Uterus (tissue), 4 donors: ENCODE results near the gene BDKRB2. TPM values are rescaled to one million over a fixed set of nuclear protein-coding genes. Genes with fewer than 3 reads are reported as not detected.

ENCODE experiments used
- DNase-seq, 2 donors: peaks; one replicate each; pipeline ENCODE4 v3.0.0-alpha.2; 2019 to 2020
- H3K27ac ChIP-seq, 2 donors: fragments of 200-600 bp; sonication (generic); 1 replicate in 1 of 2; 2 replicates in 1 of 2; pipeline ENCODE4 v1.5.1; 2016 to 2018
- H3K27me3 ChIP-seq, 2 donors: fragments of 200-600 bp; sonication (generic); one replicate each; pipeline ENCODE4 v1.5.1; 2018 to 2019; ENCODE audit warnings: control low read depth in 1 of 2
- H3K36me3 ChIP-seq, 2 donors: fragments of 200-600 bp; sonication (generic); one replicate each; pipeline ENCODE4 v1.5.1; 2019; ENCODE audit warnings: control low read depth in 1 of 2
- H3K4me1 ChIP-seq, 2 donors: fragments of 200-600 bp; sonication (generic); one replicate each; pipeline ENCODE4 v1.5.1; 2018 to 2019; ENCODE audit warnings: control low read depth in 1 of 2
- H3K4me3 ChIP-seq, 2 donors: fragments of 200-600 bp; sonication (generic); 1 replicate in 1 of 2; 2 replicates in 1 of 2; pipeline ENCODE4 v1.5.1; 2018 to 2019; ENCODE audit warnings: mild to moderate bottlenecking in 1 of 2
- H3K9me3 ChIP-seq, 2 donors: fragments of 200-600 bp; sonication (generic); one replicate each; pipeline ENCODE4 v1.5.1; 2019; ENCODE audit warnings: control low read depth in 1 of 2
- CTCF ChIP-seq, 4 experiments: fragments of 200-600 bp in 2 of 4; fragments of 450-650 bp in 2 of 4; sonication (generic) in 2 of 4; IDR thresholded peaks; one replicate each; pipeline ENCODE4 v1.5.1; 2016 to 2019; ENCODE audit warnings: antibody characterized with exemption in 4 of 4, mild to moderate bottlenecking in 2 of 4, moderate library complexity in 1 of 4
- POLR2A ChIP-seq, 2 donors: fragments of 450-650 bp; IDR thresholded peaks; one replicate each; pipeline ENCODE4 v1.6.1; 2016; ENCODE audit warnings: antibody characterized with exemption in 2 of 2, mild to moderate bottlenecking in 1 of 2, moderate library complexity in 1 of 2
- intact Hi-C: fragments of 100-400 bp; cut with DNase I; formaldehyde crosslinking; loops from one replicate; pipeline ENCODE4 v1.15.1; 2023; ENCODE audit warnings: low total_unique reads
- total RNA-seq, 4 donors: library from RNA; depleted of rRNA in 3 of 4; stranded (reverse); fragments of >200 nt in 3 of 4; gene quantifications; one replicate each; pipeline versions ENCODE4 v1.1.0 to v1.2.4, GENCODE V29; 2014 to 2023
- donor health status: DM: yes; HTN: yes; CAD: no.

Gene BDKRB2
- total RNA-seq, 4 donors from 2014 or later: 4.4 to 34.6 (median 11.1) TPM

DNA sequence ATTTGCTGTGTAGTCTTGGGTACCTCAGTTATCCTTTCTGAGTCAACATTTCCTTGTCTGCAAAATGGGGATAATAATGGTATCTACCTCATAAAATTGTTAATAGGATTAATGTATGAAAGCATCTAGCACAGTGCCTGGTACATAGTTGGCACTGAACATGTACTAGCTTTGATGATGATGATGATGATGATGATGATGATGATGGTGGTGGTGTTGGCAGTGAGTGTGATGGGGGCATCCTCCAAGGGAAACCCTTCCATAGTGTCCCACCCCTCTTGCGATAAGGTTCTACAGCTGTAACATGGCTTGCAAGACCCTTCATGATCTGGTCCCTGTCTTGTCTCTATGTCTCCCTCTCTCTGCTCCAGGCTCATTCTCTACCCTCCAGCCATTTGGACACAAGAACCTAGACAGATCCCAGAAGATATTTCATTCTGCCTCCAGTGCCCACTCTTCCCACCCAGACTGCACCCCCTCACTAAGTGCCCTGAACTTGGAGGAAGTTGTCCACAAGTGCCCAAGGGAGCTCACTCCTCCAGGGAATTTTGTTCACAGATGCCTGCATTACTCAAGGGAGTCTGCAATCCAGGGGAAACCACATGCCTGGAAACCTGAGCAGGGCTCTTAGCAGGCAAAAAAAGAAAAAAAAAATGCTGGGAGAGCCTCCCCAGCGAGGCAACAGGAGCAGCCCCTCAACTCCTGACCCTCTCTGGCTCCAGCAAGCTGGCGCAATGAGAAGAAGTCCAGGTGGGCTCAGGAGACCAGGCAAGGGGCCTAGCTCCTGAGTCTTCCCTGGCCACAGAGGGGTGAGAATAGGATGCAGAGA is 41.3 kb downstream of the BDKRB2 start:
- H3K9me3 ChIP-seq: no peaks in the 10 kb centered on the region
- H3K27ac ChIP-seq: no peak overlapping the region
- H3K4me3 ChIP-seq: no peak overlapping the region
- no peaks in the 10 kb centered on the region for H3K27me3 ChIP-seq
- no peaks in the 10 kb centered on the region for H3K36me3 ChIP-seq
- intact Hi-C loops: no loop called here
- no peaks in the 10 kb centered on the region for H3K4me1 ChIP-seq
- no peak for TF ChIP-seq CTCF (IDR thresholded peaks at IDR 0.05)
- TF ChIP-seq POLR2A (IDR thresholded peaks at IDR 0.05): no peak
- no peak for DNase-seq

DNA sequence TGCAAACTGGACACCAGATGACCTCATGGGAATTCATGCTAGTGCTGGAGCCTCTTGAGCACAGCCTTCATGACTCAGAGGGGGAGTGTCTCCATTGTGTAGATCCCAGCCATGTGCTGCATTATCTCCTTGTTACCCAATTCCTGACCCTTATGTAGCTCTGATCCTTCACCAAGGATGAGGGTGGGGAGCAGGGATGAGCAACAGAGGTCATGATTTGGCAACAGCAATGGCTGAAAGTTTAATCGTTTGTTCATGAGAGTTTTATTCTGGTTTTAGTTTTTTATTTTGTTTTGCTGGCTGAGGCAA is 41.9 kb downstream of the BDKRB2 start:
- peak in 1 of 2 donors; percentile 50 for DNase-seq
- no peak for TF ChIP-seq CTCF (IDR thresholded peaks at IDR 0.05)
- no peak for TF ChIP-seq POLR2A (IDR thresholded peaks at IDR 0.05)
- H3K27me3 ChIP-seq: no peaks in the 10 kb centered on the region
- H3K4me1 ChIP-seq: no peaks in the 10 kb centered on the region
- intact Hi-C loops: no loop called here
- H3K36me3 ChIP-seq: no peaks in the 10 kb centered on the region
- H3K4me3 ChIP-seq: no peak overlapping the region
- no peaks in the 10 kb centered on the region for H3K9me3 ChIP-seq
- no peak overlapping the region for H3K27ac ChIP-seq

DNA sequence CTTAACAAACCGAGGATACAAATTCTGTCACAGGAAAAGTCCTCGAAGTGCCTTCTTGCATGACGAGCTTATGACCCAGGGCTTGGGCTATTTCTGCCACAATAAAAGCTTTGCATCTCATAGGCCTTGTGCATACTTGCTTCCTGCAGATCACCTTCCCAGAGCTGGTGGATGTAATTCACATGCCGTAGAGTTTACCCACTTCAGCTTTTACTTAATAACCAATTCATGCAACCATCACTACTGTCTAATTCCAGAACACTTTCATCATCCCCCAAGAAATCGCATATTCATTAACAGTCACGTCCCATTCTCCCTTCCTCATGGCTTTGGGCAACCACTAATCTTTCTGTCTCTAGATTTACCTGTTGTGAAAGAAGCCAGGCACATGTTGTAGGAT is 42.4 kb downstream of the BDKRB2 start:
- Histone ChIP-seq H3K36me3 (no peaks in the 10 kb centered on the region), H3K4me1 (no peaks in the 10 kb centered on the region), H3K27me3 (no peaks in the 10 kb centered on the region), H3K4me3 (no peak overlapping the region), H3K27ac (no peak overlapping the region), H3K9me3 (no peaks in the 10 kb centered on the region)
- TF ChIP-seq POLR2A (IDR thresholded peaks at IDR 0.05): no peak
- TF ChIP-seq CTCF (IDR thresholded peaks at IDR 0.05): no peak
- intact Hi-C loops: no loop called here
- no peak for DNase-seq

DNA sequence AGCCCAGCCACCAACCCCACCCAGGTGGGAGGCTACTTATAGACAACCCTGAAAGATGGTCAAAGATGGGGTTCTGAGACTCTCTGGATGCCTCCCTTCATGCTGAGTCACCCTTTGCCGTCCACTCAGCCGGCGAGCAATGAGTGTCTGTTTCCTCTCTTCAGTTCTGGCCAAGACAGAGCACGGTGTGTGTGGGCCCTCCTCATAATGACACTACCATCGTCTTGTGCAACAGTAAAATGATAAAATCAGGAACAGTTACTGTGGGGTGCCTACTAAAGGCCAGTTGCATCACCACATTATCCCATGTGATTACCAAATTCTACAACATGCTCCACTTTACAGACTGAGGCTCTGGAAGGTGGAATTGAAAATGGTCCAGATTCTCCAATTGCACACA is 44.4 kb downstream of the BDKRB2 start:
- DNase-seq: peak; percentile 46 to 62

More for the DNA sequence above, 44.4 kb downstream of the BDKRB2 start:
- H3K36me3 ChIP-seq: no peaks in the 10 kb centered on the region
- intact Hi-C loops: no loop called here
- TF ChIP-seq POLR2A (IDR thresholded peaks at IDR 0.05) (no peak), CTCF (IDR thresholded peaks at IDR 0.05) (no peak)
- no peak overlapping the region for H3K27ac ChIP-seq
- H3K4me1 ChIP-seq: no peaks in the 10 kb centered on the region
- no peaks in the 10 kb centered on the region for H3K9me3 ChIP-seq
- H3K4me3 ChIP-seq: no peak overlapping the region
- H3K27me3 ChIP-seq: no peaks in the 10 kb centered on the region
